ENCODE measurements around the gene KIF22.
A peak's percentile ranks its signal among the peaks of the same experiment; 100 is the strongest.
"Not testable (repeated sequence)": the region's sequence is repeated elsewhere in the genome, so short reads cannot be mapped to it uniquely, and the experiment has no call there.

Gene KIF22

DNA sequence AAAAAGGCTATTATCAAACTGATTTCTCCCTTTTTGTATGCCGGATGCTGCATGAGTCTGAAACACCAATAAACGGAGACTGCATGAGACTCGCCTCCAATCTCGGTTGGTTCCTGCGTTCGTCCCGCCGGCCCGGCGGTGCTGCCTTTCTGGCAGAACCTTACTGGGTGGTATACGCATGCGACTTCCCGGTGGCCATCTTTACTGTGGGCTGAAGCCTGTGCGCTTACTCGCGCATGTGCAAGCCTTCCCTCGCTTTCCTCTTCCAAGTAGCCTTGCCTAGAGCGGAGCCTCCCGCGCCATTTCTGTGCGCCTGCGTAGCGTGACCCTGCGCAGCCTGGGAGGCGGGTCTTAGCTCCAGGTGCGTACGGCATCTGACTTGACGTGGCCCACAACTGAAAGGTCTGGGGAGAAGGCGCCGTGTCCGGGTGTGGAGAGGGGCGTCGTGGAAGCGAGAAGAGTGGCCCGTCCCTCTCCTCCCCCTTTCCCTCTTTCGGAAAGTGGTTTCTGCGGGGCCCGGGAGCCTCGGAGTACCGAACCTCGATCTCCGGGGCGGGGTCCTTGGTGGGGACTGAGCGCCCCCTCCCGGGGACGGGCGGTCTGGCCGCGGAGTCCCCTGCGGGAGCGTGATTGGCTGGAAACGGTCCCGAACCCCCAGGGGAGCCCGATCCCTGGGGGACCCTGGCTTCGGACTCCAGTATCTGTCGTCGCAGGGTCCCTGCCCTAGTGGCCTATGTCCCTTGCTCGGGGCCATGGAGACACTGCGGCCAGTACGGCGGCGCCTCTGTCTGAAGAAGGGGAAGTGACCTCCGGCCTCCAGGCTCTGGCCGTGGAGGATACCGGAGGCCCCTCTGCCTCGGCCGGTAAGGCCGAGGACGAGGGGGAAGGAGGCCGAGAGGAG is 25.5 kb downstream of the KIF22 start, which contains the start of gene PAGR1:
TSS of gene PAGR1 (plus strand) at position 360 of the 901 bp plus-strand sequence. CDS start at position 734, 374 bp downstream.
- DNase-seq: peak; percentile 99

- DNase-seq: peak; percentile 62
Observed at GRCh38 chr16:29816694-29817441, 26.3 kb downstream of the KIF22 start.

DNA sequence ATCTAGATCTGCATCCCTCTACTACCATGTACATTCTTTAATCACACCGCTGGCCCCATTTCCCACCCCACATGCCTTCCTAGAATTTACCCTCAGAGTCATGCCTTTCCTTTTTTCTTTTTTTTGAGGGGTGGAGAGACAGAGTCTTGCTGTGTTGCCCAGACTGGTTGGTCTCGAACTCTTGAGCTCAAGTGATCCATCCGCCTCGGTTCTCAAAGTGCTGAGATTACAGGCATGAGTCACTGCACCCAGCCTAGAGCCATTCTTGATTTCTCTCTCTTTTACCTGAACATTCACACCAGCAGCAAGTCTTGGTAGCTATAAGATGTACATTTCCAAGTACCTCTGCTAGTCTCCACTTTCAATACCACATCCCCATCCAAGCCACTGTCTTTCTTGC is 27.5 kb downstream of the KIF22 start:
- no peak for DNase-seq

- DNase-seq: no peak
Observed at GRCh38 chr16:29819506-29819905, 29.0 kb downstream of the KIF22 start.

- DNase-seq: peak; percentile 61
Observed at GRCh38 chr16:29820271-29820701, 29.7 kb downstream of the KIF22 start, which contains the start of gene MVP. Gene MVP, plus strand, starts transcription at chr16:29820462. Its CDS starts 10,088 bp downstream, at chr16:29830550.

DNA sequence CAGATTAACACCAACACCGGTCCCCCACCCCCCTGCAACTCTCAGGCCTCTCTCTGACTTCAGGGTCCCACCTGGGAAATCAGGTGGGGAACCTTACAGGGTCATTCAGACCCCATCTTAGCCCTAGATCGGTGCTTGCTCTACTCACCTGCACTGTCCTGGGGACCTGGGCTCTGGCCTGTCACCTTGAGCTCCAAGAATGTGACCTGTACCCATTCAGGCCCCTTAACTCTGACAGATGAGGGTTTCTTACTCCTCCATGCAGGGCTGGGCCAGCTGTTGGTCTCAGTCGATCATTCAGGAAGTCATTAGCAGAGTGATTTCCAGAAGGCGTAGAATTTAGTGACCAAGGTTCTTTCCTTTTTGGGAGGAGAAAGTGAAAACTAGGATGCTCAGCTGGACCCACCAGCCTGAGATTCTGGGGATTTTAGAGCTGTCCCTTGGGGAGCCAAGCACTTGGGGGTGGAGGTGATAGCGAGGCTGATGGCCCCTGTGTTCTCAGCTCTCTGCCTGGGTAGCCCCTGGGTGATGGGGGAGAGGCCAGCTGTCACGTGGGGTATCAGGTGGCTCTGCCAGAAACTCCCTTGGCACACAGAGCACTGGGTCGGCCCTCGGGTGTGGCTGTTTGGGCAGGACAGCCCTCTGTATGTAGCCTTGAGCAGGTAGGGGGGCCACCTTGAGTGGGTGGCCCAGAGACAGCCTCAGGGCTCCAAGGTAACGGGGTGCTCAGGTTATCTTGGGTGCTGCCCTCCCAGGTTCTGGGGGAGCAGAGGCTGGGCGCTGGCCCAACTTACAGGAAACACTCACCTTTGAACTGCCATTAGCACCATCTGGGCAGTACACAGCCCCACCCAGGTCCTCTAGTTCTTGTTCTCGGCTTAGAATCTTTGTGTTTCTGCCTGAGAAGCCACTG is 30.4 kb downstream of the KIF22 start:
- peak; percentile 55 for DNase-seq

GRCh38 chr16:29821643-29822115 is 31.1 kb downstream of the KIF22 start:
- no peak for DNase-seq

GRCh38 chr16:29824589-29825144 is 34.1 kb downstream of the KIF22 start:
- no peak for DNase-seq

GRCh38 chr16:29825145-29826044 is 34.8 kb downstream of the KIF22 start:
- DNase-seq: peak; percentile 53

DNA sequence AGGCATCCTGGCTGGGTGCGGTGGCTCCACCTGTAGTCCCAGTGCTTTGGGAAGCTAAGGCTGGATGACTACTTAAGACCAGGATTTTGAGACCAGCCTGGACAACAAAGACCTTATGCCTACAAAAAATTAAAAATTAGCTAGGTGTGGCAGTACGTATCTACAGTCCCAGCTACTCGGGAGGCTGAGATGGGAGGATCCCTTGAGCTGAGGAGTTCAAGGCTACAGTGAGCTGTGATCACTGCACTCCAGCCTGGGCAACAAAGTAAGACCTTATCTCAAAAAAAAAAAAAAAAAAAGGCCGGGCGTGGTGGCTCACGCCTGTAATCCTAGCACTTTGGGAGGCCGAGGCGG is 35.8 kb downstream of the KIF22 start:
- no peak for DNase-seq

DNA sequence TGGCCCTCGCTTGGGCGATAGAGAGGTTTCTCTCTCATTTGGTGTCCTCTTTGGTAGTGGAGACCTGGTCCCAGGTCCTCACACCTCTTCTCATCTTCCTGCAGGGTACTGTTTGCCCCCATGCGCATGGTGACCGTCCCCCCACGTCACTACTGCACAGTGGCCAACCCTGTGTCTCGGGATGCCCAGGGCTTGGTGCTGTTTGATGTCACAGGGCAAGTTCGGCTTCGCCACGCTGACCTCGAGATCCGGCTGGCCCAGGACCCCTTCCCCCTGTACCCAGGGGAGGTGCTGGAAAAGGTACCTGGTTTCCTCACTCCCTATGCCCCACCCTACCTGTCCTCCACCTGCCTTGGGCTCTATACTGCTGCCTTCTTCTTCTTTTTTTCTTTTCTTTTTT is 40.2 kb downstream of the KIF22 start:
- no peak for DNase-seq

GRCh38 chr16:29831490-29831889 is 40.9 kb downstream of the KIF22 start:
- no peak for DNase-seq

GRCh38 chr16:29833219-29833618 is 42.7 kb downstream of the KIF22 start:
- not testable (repeated sequence) for DNase-seq

DNA sequence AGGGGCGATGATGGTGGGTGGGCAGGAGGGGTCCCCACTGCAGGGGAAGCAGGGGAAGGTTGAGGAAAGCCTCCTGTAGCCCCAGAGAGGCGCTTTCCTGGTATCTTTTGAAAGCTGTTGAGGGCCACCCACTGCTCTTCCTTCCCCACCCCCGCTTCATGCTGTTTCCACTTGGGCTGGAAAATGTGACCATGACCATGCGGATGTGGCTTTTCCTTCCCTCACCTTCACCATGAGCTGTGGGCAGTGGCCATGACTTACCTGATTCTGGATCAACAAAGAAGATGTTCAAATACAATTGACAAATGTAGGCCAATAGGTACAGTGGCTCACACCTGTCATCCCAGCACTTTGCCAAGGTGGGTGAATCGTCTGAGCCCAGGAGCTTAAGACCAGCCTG is 43.5 kb downstream of the KIF22 start:
- DNase-seq: no peak

GRCh38 chr16:29835926-29836325 is 45.4 kb downstream of the KIF22 start:
- DNase-seq: no peak

GRCh38 chr16:29836623-29837022 is 46.1 kb downstream of the KIF22 start:
- no peak for DNase-seq

DNA sequence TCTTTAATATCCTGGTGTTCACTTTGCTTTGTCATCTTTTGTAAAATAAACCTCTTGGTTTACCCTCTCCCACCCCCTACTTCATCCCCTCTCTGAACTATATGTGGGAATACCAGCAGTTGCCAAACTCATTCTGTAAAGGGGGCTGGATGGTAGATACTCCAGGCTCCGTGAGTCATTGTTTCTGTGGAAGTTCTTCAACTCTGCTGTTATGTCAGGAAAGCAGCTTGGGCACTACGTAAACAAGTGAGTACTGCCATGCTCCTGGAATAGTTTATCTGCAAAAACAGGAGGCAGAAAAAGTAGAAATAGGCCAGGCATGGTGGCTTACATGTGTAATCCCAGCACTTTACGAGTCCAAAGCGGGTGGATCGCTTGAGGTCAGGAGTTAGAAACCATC is 47.3 kb downstream of the KIF22 start:
- no peak for DNase-seq

- no peak for DNase-seq
Observed at GRCh38 chr16:29839822-29840221, 49.3 kb downstream of the KIF22 start.

DNA sequence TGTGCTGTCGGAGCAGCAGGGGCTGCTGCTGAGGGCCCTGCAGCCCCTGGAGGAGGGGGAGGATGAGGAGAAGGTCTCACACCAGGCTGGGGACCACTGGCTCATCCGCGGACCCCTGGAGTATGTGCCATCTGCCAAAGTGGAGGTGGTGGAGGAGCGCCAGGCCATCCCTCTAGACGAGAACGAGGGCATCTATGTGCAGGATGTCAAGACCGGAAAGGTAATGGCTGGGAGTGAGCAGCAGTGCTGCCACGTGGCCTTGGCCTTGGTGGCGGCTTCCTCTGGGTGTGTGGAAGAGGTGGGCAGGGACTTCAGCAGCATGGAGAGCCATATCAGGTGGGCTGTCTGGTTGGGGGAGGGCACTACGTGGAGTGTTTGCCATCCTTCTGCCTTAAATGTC is 49.7 kb downstream of the KIF22 start:
- no peak for DNase-seq

- no peak for DNase-seq
Observed at GRCh38 chr16:29841631-29842030, 51.1 kb downstream of the KIF22 start.

- no peak for DNase-seq
Observed at GRCh38 chr16:29842732-29843346, 52.3 kb downstream of the KIF22 start.

Data from activated naive CD4-positive, alpha-beta T cell treated with Interleukin-2 at 50 U/mL for 16 hours (primary cell).